ENCODE measurements around the gene HIRA. TPM values are rescaled to one million over a fixed set of nuclear protein-coding genes. Genes with fewer than 3 reads are reported as not detected.
A peak's percentile ranks its signal among the peaks of the same experiment; 100 is the strongest.

Gene HIRA
- total RNA-seq, 4 donors from 2014 or later, result 63.8 to 139 (median 107) TPM

DNA sequence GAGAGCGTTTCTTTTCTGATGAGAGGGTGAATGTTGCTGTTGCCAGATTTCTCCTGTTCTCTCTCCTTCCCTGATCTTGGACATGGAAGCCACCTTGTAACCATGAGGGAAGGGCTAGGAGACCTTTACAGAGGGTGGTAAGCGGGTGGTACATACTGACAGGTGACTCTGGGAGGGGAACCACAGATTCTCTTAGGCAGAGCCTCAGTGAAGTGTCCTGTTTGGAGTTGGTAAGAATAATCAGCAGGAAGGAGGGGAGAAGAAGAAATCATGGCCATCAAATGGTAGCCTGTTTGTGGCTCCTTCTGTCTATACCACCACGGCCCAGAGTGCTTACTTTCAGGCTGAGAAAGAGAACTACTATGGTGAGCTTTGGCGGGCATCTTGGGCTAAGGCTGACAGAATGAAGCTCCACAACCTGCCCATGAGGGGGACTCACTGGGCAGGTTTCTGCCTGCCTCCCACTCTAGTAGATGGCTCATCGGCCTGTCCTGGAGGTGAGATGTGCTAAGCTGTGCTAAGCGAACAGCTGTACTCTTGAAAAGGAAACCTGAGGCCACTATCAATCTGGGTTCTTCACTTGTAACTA, 84.8 kb downstream of the HIRA start:
- H3K4me3 ChIP-seq (replicated peaks in 1 of 3), result no peak overlapping the region
- intact Hi-C loops (cut with DNase I), result no loop called here
- TF ChIP-seq, protein P1, sequence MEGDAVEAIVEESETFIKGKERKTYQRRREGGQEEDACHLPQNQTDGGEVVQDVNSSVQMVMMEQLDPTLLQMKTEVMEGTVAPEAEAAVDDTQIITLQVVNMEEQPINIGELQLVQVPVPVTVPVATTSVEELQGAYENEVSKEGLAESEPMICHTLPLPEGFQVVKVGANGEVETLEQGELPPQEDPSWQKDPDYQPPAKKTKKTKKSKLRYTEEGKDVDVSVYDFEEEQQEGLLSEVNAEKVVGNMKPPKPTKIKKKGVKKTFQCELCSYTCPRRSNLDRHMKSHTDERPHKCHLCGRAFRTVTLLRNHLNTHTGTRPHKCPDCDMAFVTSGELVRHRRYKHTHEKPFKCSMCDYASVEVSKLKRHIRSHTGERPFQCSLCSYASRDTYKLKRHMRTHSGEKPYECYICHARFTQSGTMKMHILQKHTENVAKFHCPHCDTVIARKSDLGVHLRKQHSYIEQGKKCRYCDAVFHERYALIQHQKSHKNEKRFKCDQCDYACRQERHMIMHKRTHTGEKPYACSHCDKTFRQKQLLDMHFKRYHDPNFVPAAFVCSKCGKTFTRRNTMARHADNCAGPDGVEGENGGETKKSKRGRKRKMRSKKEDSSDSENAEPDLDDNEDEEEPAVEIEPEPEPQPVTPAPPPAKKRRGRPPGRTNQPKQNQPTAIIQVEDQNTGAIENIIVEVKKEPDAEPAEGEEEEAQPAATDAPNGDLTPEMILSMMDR (IDR thresholded peaks at IDR 0.05), result no peak
- TF ChIP-seq POLR2A (IDR thresholded peaks at IDR 0.05), result no peak
- no peaks in the 10 kb centered on the region for H3K9me3 ChIP-seq
- no peak for DNase-seq
- H3K27ac ChIP-seq, result peak overlapping the region in 2 of 3 donors; percentile 4 to 58
- no peaks in the 10 kb centered on the region for H3K27me3 ChIP-seq
- WGBS, 2 donors, result 98% methylated on average over 6 of the region's 6 CpGs
- peaks cover 46 to 62% of the 10 kb centered on the region in 2 donors for H3K36me3 ChIP-seq
- peaks cover 0 to 8% of the 10 kb centered on the region in 2 donors for H3K4me1 ChIP-seq

DNA sequence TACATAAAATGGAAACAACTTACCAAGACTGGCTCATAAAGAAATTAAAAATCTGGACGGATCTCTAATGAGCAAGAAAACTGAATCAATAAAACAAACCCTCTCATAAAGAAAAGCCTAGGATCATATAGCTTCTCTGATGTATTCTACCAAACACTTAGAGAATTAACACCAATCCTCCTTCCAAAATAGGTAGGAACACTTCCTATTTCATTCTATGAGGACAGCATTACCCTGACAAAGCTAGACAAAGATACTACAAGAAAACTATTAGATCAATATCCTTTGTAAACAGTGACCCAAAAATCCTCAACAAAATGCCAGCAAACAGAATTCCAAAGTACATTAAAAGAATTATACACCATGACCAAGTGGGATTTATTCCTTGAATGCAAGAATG, 87.1 kb downstream of the HIRA start:
- Histone ChIP-seq H3K4me3 (replicated peaks in 1 of 3) (no peak overlapping the region), H3K27ac (no peak overlapping the region), H3K27me3 (no peaks in the 10 kb centered on the region), H3K36me3 (peaks cover 28 to 45% of the 10 kb centered on the region in 2 donors), H3K9me3 (no peaks in the 10 kb centered on the region), H3K4me1 (no peaks in the 10 kb centered on the region)
- no peak for DNase-seq
- TF ChIP-seq, protein P1 (IDR thresholded peaks at IDR 0.05), result no peak
- no peak for TF ChIP-seq POLR2A (IDR thresholded peaks at IDR 0.05)
- intact Hi-C loops (cut with DNase I), result no loop called here
- 98 to 100% methylated on average over 1 of the region's 1 CpG for WGBS, 2 donors

DNA sequence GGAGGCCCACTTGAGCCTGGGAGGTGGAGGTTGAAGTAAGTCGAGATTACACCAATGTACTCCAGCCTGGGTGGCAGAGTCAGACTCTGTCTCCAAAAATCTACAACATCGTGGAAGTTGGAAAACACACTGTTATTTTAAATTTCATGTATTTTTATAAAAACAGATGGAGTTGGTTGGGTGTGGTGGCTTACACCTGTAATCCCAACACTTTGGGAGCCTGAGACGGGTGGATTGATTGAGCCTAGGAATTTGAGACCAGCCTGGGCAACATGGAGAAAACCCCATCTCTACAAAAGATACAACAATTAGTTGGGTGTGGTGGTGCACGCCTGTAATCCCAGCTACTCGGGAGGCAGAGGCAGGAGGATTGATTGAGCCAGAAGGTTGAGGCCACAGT, 88.1 kb downstream of the HIRA start:
- intact Hi-C loops (cut with DNase I), result no loop called here
- Histone ChIP-seq H3K9me3 (no peaks in the 10 kb centered on the region), H3K27ac (no peak overlapping the region), H3K4me3 (replicated peaks in 1 of 3) (no peak overlapping the region), H3K36me3 (peaks cover 32 to 50% of the 10 kb centered on the region in 2 donors), H3K4me1 (no peaks in the 10 kb centered on the region), H3K27me3 (no peaks in the 10 kb centered on the region)
- DNase-seq, result no peak
- TF ChIP-seq, protein P1 (IDR thresholded peaks at IDR 0.05), result no peak
- TF ChIP-seq POLR2A (IDR thresholded peaks at IDR 0.05), result no peak
- 96 to 97% methylated on average over 5 of the region's 5 CpGs for WGBS, 2 donors

DNA sequence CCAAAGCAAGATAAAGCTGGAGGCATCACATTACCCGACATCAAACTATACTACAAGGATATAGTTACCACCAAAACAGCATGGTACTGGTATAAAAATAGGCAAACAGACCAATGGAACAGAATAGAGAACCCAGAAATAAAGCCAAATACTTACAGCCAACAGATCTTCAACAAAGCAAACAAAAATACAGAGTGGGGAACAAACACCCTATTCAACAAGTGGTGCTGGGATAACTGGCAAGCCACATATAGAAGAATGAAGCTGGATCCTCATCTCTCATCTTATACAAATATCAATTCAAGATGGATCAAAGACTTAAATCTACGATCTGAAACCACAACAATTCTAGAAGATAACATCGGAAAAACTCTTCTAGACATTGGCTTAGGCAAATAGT, 90.0 kb downstream of the HIRA start:
- peaks cover 34 to 59% of the 10 kb centered on the region in 2 donors for H3K36me3 ChIP-seq
- intact Hi-C loops (cut with DNase I), result no loop called here

DNA sequence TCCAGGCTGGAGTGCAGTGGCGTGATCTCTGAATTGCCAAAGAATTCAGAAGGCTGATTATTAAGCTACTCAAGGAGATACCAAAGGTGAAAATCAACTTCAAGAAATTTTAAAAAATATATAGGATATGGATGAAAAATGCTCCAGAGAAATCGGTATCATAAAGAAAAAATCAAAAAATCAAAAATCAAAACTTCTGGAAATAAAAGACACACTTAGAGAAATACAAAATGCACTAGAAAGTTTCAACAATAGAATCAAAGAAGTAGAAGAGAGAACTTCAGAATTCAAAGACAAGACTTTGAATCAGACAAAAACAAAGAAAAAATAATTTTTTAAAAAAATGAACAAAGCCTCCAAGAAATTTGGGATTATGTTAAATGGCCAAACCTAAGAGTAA, 94.4 kb downstream of the HIRA start:
- Histone ChIP-seq H3K4me1 (no peaks in the 10 kb centered on the region), H3K27ac (no peak overlapping the region), H3K4me3 (replicated peaks in 1 of 3) (no peak overlapping the region), H3K36me3 (peaks cover 48 to 59% of the 10 kb centered on the region in 2 donors), H3K27me3 (no peaks in the 10 kb centered on the region), H3K9me3 (no peaks in the 10 kb centered on the region)
- no peak for TF ChIP-seq POLR2A (IDR thresholded peaks at IDR 0.05)
- TF ChIP-seq, protein P1 (IDR thresholded peaks at IDR 0.05), result no peak
- no peak for DNase-seq
- WGBS, 2 donors, result 98% methylated on average over 2 of the region's 2 CpGs
- intact Hi-C loops (cut with DNase I), result no loop called here

More for the DNA sequence above, 90.0 kb downstream of the HIRA start:
- no peak overlapping the region for H3K4me3 ChIP-seq (replicated peaks in 1 of 3)
- H3K27ac ChIP-seq, result no peak overlapping the region
- no peak for TF ChIP-seq POLR2A (IDR thresholded peaks at IDR 0.05)
- TF ChIP-seq, protein P1 (IDR thresholded peaks at IDR 0.05), result no peak
- DNase-seq, result no peak
- no peaks in the 10 kb centered on the region for H3K27me3 ChIP-seq
- no peaks in the 10 kb centered on the region for H3K9me3 ChIP-seq
- no peaks in the 10 kb centered on the region for H3K4me1 ChIP-seq
- 64 to 74% methylated on average over 3 of the region's 3 CpGs for WGBS, 2 donors

All from thyroid gland (tissue), 4 donors.